GM04504 (cell line): ENCODE results near the gene MYT1.
"Not testable (repeated sequence)": the region's sequence is repeated elsewhere in the genome, so short reads cannot be mapped to it uniquely, and the experiment has no call there.

Experiments
- DNase-seq: peaks from one replicate; pipeline ENCODE4 v3.0.0-alpha.2; 2012; ENCODE audit warnings: low read depth

The MYT1 gene

DNA sequence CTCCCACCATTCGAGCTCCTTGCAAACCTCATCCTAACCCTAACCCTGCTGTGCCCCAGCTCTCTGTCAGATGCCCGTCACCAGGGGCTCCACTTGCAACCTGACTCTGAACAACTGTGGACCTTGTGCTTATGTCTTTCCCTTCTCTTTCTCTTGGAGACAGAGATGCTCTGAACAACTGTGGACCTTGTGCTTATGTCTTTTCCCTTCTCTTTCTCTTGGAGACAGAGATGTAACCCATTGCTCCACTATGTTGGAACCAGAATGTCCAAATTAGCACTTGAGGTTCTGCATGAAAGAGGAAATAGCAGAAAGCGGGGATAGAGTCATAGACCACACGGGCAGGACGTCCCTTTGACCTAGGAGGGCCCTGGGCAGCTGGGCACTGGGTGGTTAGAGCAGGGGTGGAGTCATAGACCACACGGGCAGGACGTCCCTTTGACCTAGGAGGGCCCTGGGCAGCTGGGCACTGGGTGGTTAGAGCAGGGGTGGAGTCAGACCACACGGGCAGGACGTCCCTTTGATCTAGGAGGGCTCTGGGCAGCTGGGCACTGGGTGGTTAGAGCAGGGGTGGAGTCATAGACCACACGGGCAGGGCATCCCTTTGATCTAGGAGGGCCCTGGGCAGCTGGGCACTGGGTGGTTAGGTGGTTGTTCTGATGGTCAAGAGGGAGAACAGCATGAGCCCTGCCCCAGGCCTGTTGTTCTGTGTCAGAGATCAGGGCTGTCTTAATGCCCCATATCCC, 113.5 kb downstream of the MYT1 start:
- no peak for DNase-seq

DNA sequence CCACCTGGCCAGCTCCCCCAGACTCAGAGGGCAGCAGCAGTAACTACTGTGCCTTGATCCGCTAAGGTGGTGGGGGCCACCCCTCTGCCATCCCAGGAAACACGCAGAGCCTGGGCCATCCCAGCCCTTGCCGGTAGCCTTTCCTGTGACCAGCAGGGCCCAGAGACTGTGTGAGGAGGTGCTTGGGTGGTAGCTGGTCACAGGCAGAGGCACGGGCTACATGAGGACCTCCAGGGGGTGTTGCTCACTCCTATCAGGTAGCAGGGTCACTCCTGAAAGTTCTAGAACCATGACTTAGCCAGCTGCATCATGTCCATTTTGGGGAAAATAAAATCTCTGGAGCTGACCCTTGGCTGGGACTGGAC, 114.0 kb downstream of the MYT1 start:
- no peak for DNase-seq

DNA sequence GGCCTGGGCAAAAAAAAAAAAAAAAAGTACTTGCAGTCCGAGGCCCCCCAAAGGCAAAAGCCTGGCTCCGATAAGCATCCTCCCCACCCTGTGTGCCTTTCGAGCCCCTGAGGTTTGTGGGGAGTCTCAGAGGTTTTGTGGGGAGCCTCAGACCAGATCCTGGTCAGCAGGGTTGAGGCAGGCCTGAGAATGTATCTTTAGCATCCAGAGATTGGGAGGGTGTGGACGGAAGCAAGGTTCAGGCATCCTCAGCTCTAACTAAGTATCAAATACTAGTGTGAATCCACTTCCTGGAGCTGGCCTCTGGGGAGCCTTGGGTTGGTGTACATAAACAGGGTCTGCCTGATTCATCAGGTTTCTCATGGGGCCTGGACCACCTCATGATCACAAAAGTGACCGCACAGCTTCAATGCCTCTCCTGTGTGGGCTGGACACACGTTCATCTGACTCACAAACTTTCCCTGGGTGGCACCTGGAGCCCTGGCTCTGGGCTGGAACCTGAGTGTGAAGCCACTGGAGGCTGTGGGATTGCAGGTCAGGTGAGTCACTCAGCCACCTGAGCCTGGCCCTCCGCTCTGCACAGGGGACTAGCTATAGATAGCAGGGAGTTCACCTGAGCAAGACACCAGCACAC, 115.7 kb downstream of the MYT1 start:
- DNase-seq, result no peak

DNA sequence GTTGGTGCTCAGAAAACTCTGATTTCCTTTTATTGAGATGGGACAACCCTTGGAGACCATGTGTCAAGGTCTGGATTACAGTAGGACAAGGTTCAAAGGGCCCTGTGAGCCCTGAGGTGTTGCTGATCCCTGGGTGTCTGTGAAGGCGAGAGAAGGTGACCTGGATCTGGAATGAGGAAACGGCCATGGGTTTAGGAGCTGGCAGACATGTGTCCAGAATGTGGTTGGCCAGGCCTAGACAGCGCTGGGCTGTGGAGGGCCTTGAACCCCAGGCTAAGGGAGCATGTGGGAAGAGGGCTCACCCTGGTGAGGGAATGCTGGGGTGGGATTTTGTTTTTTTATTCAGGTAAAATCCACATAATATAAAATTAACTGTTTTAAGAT, 116.2 kb downstream of the MYT1 start:
- no peak for DNase-seq

DNA sequence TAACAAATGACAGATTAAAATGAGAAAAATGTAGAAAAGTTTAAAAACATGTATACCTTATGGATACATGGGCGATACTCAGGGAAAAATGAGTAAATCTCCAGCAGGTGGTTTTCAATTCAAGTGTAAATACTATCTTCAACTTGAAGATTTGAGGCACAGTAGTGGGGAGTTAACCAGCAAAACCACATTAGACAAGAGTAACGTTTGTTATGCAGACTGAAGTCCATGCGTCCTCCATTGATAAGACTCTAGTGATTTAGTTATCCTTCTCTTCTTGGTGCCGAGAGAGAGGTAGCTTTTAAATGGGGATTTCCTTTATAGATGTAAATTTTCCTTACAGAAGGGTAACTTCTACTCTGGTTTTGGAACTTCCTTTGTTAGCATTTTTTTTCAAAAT, 119.4 kb downstream of the MYT1 start:
- DNase-seq, result no peak

DNA sequence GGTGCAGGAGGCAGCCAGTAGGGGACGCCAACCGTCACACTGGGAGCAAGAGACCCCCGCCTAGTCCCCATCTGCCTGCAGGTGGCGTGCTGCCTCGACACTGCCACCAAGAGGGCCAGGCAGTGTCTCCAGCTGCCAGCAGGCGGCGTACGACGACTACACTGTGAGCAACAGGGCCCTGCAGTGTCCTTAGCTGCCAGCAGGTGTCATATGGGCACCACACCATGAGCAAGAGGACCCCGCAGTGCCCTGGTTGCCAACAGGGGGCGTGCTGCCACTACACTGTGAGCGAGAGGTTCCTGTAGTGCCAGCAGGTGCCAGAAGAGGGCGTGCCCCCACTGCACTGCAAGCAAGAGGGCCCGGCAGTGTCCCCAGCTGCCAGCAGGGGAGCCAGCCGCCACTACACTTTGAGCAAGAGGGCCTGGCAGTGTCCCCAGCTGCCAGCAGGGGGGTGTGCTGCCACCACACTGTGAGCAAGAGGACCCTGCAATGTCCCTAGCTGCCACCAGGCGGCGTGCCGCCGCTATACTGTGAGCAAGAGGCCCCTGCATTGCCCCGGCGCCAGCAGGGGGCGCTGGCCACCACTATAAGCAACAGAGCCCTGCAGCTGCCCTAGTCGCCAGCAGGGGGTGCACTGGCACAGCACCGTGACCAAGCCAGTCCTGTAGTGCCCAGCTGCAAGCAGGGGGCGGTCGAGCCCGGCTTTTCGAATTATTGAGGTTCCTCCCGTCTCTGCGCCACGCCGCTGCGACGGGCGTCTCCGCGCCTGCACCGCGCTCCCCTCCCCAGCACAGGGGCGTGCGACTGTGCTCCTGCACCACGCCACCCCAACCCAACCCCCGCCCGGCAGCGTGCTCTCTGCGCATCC, 121.6 kb downstream of the MYT1 start:
- not testable (repeated sequence) for DNase-seq

DNA sequence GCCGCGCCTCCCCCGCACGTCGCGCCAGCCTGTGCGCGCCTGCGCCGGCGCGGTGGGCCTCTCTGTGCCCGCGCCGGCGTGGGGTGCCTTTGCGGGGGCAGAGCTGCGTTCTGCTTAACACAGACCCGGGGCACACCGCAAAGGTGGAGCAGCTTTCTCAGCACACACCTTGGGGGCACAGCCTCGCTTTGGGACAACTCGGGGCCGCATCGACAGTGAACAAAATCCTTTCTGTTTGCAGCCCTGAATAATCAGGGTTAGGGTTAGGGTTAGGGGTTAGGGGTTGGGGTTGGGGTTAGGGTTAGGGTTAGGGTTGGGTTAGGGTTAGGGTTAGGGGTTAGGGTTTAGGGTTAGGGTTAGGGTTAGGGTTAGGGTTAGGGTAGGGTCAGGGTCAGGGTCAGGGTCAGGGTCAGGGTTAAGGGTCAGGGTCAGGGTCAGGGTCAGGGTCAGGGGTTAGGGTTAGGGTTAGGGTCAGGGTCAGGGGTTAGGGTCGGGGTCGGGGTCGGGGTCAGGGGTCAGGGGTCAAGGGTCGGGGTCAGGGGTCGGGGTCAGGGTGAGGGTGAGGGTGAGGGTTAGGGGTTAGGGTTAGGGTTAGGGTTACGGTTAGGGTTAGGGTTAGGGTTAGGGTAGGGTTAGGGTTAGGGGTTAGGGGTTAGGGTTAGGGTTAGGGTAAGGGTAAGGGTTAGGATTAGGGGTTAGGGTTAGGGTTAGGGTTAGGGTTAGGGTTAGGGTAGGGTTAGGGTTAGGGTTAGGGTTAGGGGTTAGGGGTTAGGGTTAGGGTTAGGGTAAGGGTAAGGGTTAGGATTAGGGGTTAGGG, 122.4 kb downstream of the MYT1 start:
- not testable (repeated sequence) for DNase-seq

DNA sequence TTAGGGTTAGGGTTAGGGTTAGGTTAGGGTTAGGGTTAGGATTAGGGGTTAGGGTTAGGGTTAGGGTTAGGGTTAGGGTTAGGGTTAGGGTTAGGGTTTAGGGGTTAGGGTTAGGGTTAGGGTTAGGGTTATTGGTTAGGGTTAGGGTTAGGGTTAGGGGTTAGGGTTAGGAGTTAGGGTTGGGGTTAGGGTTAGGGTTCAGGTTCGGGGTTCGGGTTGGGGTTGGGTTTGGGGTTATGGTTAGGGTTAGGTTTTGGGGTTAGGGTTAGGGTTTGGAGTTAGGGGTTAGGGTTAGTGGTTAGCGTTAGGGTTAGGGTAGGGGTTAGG, 123.0 kb downstream of the MYT1 start:
- not testable (repeated sequence) for DNase-seq
